GM19025 (cell line): Measurements from ENCODE around the gene TMEM25.
"Not testable (repeated sequence)": the region's sequence is repeated elsewhere in the genome, so short reads cannot be mapped to it uniquely, and the experiment has no call there.

Experiments used
- ATAC-seq: cut with Tn5 transposase; IDR thresholded peaks from one replicate; pipeline ENCODE4 v1.9.1; 2021; ENCODE audit warnings: mild to moderate bottlenecking, low read depth, moderate library complexity; ENCODE audit not compliant: unreplicated experiment

TMEM25 gene

DNA sequence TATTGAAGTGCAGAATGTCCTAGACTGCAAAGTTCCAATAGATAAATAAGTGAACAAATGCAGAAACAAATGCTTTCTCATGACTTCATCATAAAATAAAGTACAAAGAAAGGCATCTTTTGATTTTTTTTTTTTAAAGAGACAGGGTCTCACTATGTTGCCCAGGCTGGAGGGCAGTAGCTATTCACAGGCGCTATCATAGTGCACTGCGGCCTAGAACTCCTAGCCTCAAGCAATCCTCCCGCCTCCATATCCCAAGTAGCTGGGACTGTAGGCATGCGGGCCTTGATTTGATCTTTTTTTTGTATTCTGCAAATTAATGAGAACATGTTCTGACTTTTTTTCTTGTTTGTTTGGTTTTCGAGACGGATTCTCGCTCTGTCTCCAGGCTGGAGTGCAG is 43.6 kb downstream of the TMEM25 start:
- no peak for ATAC-seq

DNA sequence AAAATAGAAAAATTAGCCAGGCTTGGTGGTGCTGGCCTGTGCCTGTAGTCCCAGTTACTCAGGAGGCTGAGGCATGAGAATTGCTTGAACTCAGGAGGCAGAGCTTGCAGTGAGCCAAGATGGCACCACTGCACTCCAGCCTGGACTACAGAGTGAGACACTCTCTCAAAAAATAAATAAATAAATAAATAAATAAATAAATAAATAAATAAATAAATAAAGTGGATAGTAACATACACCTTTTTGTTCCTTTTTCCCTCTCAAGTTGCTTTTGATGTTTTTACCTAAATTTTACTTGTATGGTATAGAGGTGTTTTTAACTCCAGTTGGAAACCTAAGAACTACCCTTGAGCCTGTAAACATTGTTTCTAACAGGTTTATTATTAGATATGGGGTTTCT is 47.0 kb downstream of the TMEM25 start:
- not testable (repeated sequence) for ATAC-seq

DNA sequence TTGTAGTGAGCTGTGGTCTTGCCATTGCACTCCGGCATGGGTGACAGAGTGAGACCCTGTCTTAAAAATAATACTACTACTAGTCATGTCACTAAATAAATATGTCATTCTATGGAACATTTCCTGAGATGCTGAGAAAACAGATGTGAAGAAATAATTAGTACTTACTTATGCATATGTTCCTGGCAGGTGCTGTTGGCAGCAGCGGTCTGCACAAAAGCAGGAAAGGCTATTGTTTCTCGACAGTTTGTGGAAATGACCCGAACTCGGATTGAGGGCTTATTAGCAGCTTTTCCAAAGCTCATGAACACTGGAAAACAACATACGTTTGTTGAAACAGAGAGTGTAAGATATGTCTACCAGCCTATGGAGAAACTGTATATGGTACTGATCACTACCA is 50.1 kb downstream of the TMEM25 start:
- ATAC-seq = no peak
